H9 (cell line): ENCODE data around the gene DENND5A. TPM values are rescaled to one million over a fixed set of nuclear protein-coding genes. Genes with fewer than 3 reads are reported as not detected.

Experiments
- DNase-seq: peaks from one replicate; pipeline ENCODE4 v3.0.0-alpha.2; 2017
- H2AFZ ChIP-seq: one replicate; pipeline ENCODE4 v1.6.1; 2013; ENCODE audit warnings: mild to moderate bottlenecking, low read length, control low read depth, moderate library complexity
- H2AK5ac ChIP-seq: 2 replicates; pipeline ENCODE4 v1.6.1; 2013; ENCODE audit warnings: low read length, control low read depth, mixed read lengths; ENCODE audit not compliant: insufficient read length
- H2BK120ac ChIP-seq: one replicate; pipeline ENCODE4 v1.6.1; 2013; ENCODE audit warnings: low read depth, mild to moderate bottlenecking, low read length, control low read depth, inconsistent platforms; ENCODE audit not compliant: poor library complexity, severe bottlenecking
- H2BK12ac ChIP-seq: 2 replicates; pipeline ENCODE4 v1.6.1; 2013; ENCODE audit warnings: low read length, control low read depth, mixed read lengths, low read depth; ENCODE audit not compliant: insufficient read length
- H2BK15ac ChIP-seq: 2 replicates; pipeline ENCODE4 v1.6.1; 2013; ENCODE audit warnings: low read depth, low read length, control low read depth
- H2BK20ac ChIP-seq: one replicate; pipeline ENCODE4 v1.6.1; 2013; ENCODE audit warnings: low read depth, mild to moderate bottlenecking, low read length, control low read depth, inconsistent platforms; ENCODE audit not compliant: poor library complexity, severe bottlenecking
- H2BK5ac ChIP-seq: 2 replicates; pipeline ENCODE4 v1.6.1; 2013; ENCODE audit warnings: low read length, control low read depth, mixed read lengths; ENCODE audit not compliant: insufficient read length
- H3K14ac ChIP-seq: 2 replicates; pipeline ENCODE4 v1.6.1; 2013; ENCODE audit warnings: low read length, control low read depth; ENCODE audit not compliant: insufficient read depth
- H3K18ac ChIP-seq: 2 replicates; pipeline ENCODE4 v1.6.1; 2013; ENCODE audit warnings: low read depth, mild to moderate bottlenecking, mixed read lengths, low read length, control low read depth; ENCODE audit not compliant: insufficient read length
- H3K23ac ChIP-seq: 2 replicates; pipeline ENCODE4 v1.6.1; 2013; ENCODE audit warnings: low read length, control low read depth, mixed read lengths, low read depth; ENCODE audit not compliant: insufficient read length
- H3K23me2 ChIP-seq: 2 replicates; pipeline ENCODE4 v1.6.1; 2013; ENCODE audit warnings: low read depth, mild to moderate bottlenecking, mixed read lengths, low read length, control low read depth; ENCODE audit not compliant: insufficient read length, poor library complexity, severe bottlenecking
- H3K27ac ChIP-seq: 2 replicates; pipeline ENCODE4 v1.5.1; 2013; ENCODE audit warnings: low read length, control low read depth, mixed read lengths, low read depth; ENCODE audit not compliant: insufficient read length
- H3K27me3 ChIP-seq: 2 replicates; pipeline ENCODE4 v1.6.1; 2013; ENCODE audit warnings: low read length, control low read depth, inconsistent platforms; ENCODE audit not compliant: insufficient read depth
- H3K4ac ChIP-seq: 2 replicates; pipeline ENCODE4 v1.6.1; 2013; ENCODE audit warnings: low read depth, mild to moderate bottlenecking, control low read depth, inconsistent platforms, low read length, moderate library complexity
- H3K4me1 ChIP-seq: 2 replicates; pipeline ENCODE4 v1.6.1; 2013; ENCODE audit warnings: low read length, control low read depth, inconsistent platforms; ENCODE audit not compliant: insufficient read depth
- H3K4me2 ChIP-seq: 2 replicates; pipeline ENCODE4 v1.6.1; 2013; ENCODE audit warnings: low read length, control low read depth, mixed read lengths; ENCODE audit not compliant: insufficient read length, insufficient read depth
- H3K56ac ChIP-seq: 2 replicates; pipeline ENCODE4 v1.6.1; 2013; ENCODE audit warnings: low read depth, mild to moderate bottlenecking, mixed read lengths, low read length, control low read depth; ENCODE audit not compliant: insufficient read length
- H3K79me1 ChIP-seq: 2 replicates; pipeline ENCODE4 v1.6.1; 2013; ENCODE audit warnings: low read depth, mild to moderate bottlenecking, moderate library complexity, low read length, control low read depth, inconsistent platforms; ENCODE audit not compliant: insufficient read depth, poor library complexity, severe bottlenecking
- H3K79me2 ChIP-seq: 2 replicates; pipeline ENCODE4 v1.6.1; 2013; ENCODE audit warnings: low read length, control low read depth, inconsistent platforms; ENCODE audit not compliant: insufficient read depth
- H3K9ac ChIP-seq: 2 replicates; pipeline ENCODE4 v1.6.1; 2013; ENCODE audit warnings: low read length, control low read depth, mixed read lengths; ENCODE audit not compliant: insufficient read length; ENCODE audit errors: extremely low read depth
- H3K9me3 ChIP-seq: one replicate; pipeline ENCODE4 v1.6.1; 2013; ENCODE audit warnings: low read depth, low read length, inconsistent platforms; ENCODE audit not compliant: control insufficient read depth
- H3T11ph ChIP-seq: one replicate; pipeline ENCODE4 v1.6.1; 2013; ENCODE audit warnings: mild to moderate bottlenecking, low read length, control low read depth, inconsistent platforms
- H4K20me1 ChIP-seq: one replicate; pipeline ENCODE4 v1.6.1; 2013; ENCODE audit not compliant: control insufficient read depth, insufficient read length, insufficient read depth
- H4K5ac ChIP-seq: 2 replicates; pipeline ENCODE4 v1.6.1; 2013; ENCODE audit warnings: low read depth, mild to moderate bottlenecking, mixed read lengths, low read length, control low read depth; ENCODE audit not compliant: insufficient read length
- H4K8ac ChIP-seq: replicated peaks from 2 replicates; pipeline ENCODE4 v1.6.1; 2013; ENCODE audit warnings: low read length, control low read depth, mixed read lengths, low read depth; ENCODE audit not compliant: insufficient read length
- H4K91ac ChIP-seq: 2 replicates; pipeline ENCODE4 v1.6.1; 2013; ENCODE audit warnings: low read depth, mild to moderate bottlenecking, moderate library complexity, mixed read lengths, low read length, control low read depth; ENCODE audit not compliant: insufficient read length
- H3K27ac Mint-ChIP-seq, 3 experiments: 2 replicates in 2 of 3; 3 replicates in 1 of 3; pipeline ENCODE4 v1.8.0; 2020 to 2021; ENCODE audit warnings: mixed read lengths in 3 of 3, mild to moderate bottlenecking in 1 of 3, moderate library complexity in 1 of 3
- H3K27me3 Mint-ChIP-seq: 2 replicates; pipeline ENCODE4 v1.8.0; 2021; ENCODE audit warnings: low read depth, mild to moderate bottlenecking, moderate library complexity, mixed read lengths
- H3K36me3 Mint-ChIP-seq, 3 experiments: 2 replicates in 2 of 3; 3 replicates in 1 of 3; pipeline ENCODE4 v1.8.0; 2020 to 2021; ENCODE audit warnings: low read depth in 3 of 3, mixed read lengths in 3 of 3; ENCODE audit not compliant: insufficient read depth in 1 of 3
- H3K4me1 Mint-ChIP-seq, 2 experiments: 2 replicates each; pipeline ENCODE4 v1.8.0; 2020; ENCODE audit warnings: mixed read lengths in 2 of 2
- H3K4me3 Mint-ChIP-seq, 2 experiments: 2 replicates in 1 of 2; 3 replicates in 1 of 2; pipeline ENCODE4 v1.8.0; 2020 to 2021; ENCODE audit warnings: mild to moderate bottlenecking in 2 of 2, mixed read lengths in 2 of 2, moderate library complexity in 1 of 2
- H3K9me3 Mint-ChIP-seq, 2 experiments: 2 replicates in 1 of 2; 3 replicates in 1 of 2; pipeline ENCODE4 v1.8.0; 2020; ENCODE audit warnings: mild to moderate bottlenecking in 2 of 2, mixed read lengths in 2 of 2, moderate library complexity in 1 of 2
- CTCF ChIP-seq: fragments of 200-600 bp; sonication (generic); conservative IDR thresholded peaks from 3 replicates; pipeline ENCODE4 v1.8.0; 2021; ENCODE audit warnings: antibody characterized with exemption, mild to moderate bottlenecking
- WGBS: extraction: QIAGEN DNeasy Blood & Tissue Kit; methylation state at CpG from one replicate; pipeline ENCODE4 v1.1.7; 2013; ENCODE audit warnings: missing lambda C conversion rate, low lambda C conversion rate, mixed read lengths; ENCODE audit not compliant: insufficient read length; ENCODE audit errors: extremely low coverage; 5-methylcytosine and 5-hydroxymethylcytosine counted together
- total RNA-seq: library from RNA; stranded (reverse); gene quantifications from 2 replicates; pipeline ENCODE4 v1.2.1, GENCODE V29; 2021

DENND5A gene
- total RNA-seq, 1 experiment from 2014 or later = 59.6 TPM

DNA sequence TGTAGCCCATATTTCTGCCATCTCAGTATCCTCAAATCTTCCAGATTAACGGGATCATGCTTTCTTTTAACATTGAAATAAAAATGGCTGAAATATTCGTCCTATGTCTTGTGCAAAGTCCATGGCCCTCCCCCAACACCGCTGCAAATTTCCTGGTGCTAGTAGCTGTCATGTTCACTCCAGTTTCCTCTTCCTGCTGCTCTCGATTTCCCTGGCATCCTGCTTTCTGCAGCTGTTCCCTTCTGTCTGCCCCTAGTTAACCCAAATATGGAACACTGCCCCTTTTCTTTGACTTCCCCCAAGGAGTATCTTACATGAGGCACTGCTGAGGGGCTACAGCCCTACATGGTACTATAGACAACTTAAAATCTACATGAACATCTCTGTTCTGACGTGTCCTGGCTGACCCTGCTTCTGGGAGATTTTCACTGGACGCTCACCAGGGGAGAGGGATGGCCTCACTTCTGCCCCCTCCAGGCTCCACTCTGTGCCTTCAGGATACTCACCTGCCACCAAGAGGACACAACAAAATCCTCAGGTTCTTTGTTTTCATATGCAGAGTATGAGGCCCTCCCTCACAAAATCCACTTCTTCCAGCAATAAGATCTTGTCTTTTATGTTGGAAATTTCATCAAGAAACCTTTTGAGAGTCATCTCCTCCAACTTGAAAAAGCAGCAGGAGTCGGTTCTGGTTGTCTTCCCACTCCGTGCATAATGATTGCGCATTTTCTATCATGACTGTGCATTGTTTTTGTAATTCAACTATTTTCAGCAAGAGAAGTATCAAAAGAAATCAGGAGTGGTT lies 144.3 kb downstream of the DENND5A start:
- Mint-ChIP-seq H3K27ac (peak overlapping the region; percentile 35 to 98 (median 81)), H3K4me3 (peak overlapping the region; percentile 20 to 33), H3K36me3 (peaks cover 0 to 5% (median 0%) of the 10 kb centered on the region in 3 experiments; a peak in 2 of 7 replicates), H3K4me1 (peaks cover 29 to 33% of the 10 kb centered on the region in 2 experiments), H3K27me3 (no peaks in the 10 kb centered on the region), H3K9me3 (no peaks in the 10 kb centered on the region)
- no peaks in the 10 kb centered on the region for H3K9me3 ChIP-seq
- peak; percentile 85 for DNase-seq
- H2AFZ ChIP-seq = no peak overlapping the region
- H4K5ac ChIP-seq = no peak overlapping the region
- no peak overlapping the region for H3K56ac ChIP-seq
- H3K4ac ChIP-seq = no peak overlapping the region
- H3K4me1 ChIP-seq = peaks cover 11% of the 10 kb centered on the region; the same call in 1 of the 2 replicates
- H2BK12ac ChIP-seq = no peak overlapping the region
- H2BK120ac ChIP-seq = no peak overlapping the region
- H3K79me1 ChIP-seq = no peaks in the 10 kb centered on the region
- whole genome bisulfite sequencing = no CpG with 5 or more reads among the region's 9 CpGs
- no peak overlapping the region for H3K9ac ChIP-seq
- no peak overlapping the region for H3T11ph ChIP-seq
- H4K91ac ChIP-seq = no peak overlapping the region
- peak overlapping the region; percentile 29 for H3K27ac ChIP-seq
- no peaks in the 10 kb centered on the region for H3K79me2 ChIP-seq
- no peak overlapping the region for H2BK20ac ChIP-seq
- no peak overlapping the region for H4K8ac ChIP-seq
- no peaks in the 10 kb centered on the region for H3K23me2 ChIP-seq
- H3K23ac ChIP-seq = no peak overlapping the region
- no peaks in the 10 kb centered on the region for H4K20me1 ChIP-seq
- H3K14ac ChIP-seq = no peak overlapping the region
- no peaks in the 10 kb centered on the region for H3K27me3 ChIP-seq
- H3K4me2 ChIP-seq = peak overlapping the region; percentile 4
- H2BK5ac ChIP-seq = no peak overlapping the region
- peak; percentile 87 for TF ChIP-seq CTCF
- no peak overlapping the region for H2AK5ac ChIP-seq
- H3K18ac ChIP-seq = no peak overlapping the region
- no peak overlapping the region for H2BK15ac ChIP-seq
